ENCODE measurements around the gene SCNN1A. TPM values are rescaled to one million over a fixed set of nuclear protein-coding genes. Genes with fewer than 3 reads are reported as not detected.

SCNN1A gene
- total and polyA plus RNA-seq, 2 donors from 2014 or later = 225 to 452 TPM

DNA sequence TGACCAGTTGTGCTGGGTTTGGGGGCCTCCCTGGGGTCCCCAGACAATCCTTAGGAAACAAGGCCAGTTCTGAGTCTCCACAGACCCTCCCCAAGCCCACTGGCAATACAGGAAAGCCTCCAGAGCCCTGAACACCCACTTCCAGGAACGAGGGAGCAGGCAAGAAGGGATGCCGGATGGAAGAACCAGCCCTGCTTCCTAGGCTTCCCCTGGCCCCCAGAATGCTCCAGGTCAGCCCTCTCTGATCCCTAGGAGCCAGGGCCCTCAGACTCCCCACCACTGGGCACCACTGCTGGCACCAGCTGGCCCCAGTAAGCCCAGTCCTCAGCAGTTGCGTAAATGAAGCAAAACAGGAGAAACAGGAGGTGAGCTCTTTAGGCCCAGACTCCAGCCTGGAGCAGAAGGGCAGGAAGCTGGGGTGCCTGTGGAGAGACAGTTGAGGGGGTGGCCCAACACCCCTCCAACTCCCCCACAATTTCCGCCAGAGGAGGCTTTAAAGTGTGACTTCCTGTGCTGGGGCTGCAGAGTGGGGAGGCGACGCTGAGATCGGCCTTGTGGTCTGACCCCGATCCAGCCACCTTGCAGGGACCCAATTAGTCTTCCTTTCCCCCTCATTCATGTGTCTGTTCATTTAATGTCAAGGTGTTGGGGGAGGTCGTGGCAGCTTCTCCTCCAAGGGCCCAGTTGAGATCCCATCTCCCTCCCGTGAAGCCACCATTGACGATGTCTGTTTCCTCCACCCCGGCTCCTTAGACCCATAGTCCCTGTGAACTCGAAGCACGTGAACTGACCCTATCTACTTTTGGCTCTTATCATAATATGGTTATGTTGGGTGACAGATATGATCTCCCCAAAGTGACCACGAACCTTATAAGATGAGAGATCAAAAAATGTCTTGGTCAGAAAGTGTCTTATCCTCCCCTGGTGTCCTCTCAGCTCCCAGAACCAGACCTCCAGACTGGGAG lies 38.2 kb downstream of the SCNN1A start:
- intact Hi-C loops (cut with DNase I) = loop anchor here (10.0 kb wide), 1 partner anchor 118 kb away; the partner anchor contains the start of gene TAPBPL
- Histone ChIP-seq H3K9me3 (ENCODE audit: control insufficient read depth in 2 of 3, insufficient read depth in 1 of 3, low read length in 3 of 3) (no peaks in the 10 kb centered on the region), H3K27me3 (ENCODE audit: control insufficient read depth, insufficient read depth, low read length) (no peaks in the 10 kb centered on the region), H3K27ac (ENCODE audit: low read depth in 2 of 2, low read length in 2 of 2) (peak overlapping the region; percentile 97 to 99), H3K36me3 (ENCODE audit: control insufficient read depth in 2 of 3, insufficient read depth in 3 of 3, low read length in 3 of 3) (peaks cover 6 to 24% (median 23%) of the 10 kb centered on the region in 3 donors), H3K4me3 (ENCODE audit: low read length in 3 of 3) (peak overlapping the region; percentile 35 to 93 (median 92)), H3K9ac (ENCODE audit: low read length in 3 of 3) (peak overlapping the region in 2 of 3 donors; percentile 68 to 99), H3K4me1 (ENCODE audit: control insufficient read depth in 2 of 3, insufficient read depth in 2 of 3, low read depth in 1 of 3, low read length in 3 of 3) (peaks cover 3 to 55% (median 49%) of the 10 kb centered on the region in 3 donors)
- FAIRE-seq (no peak), DNase-seq (peak in 2 of 5 donors; percentile 64 to 80)
- TF ChIP-seq, protein P1, sequence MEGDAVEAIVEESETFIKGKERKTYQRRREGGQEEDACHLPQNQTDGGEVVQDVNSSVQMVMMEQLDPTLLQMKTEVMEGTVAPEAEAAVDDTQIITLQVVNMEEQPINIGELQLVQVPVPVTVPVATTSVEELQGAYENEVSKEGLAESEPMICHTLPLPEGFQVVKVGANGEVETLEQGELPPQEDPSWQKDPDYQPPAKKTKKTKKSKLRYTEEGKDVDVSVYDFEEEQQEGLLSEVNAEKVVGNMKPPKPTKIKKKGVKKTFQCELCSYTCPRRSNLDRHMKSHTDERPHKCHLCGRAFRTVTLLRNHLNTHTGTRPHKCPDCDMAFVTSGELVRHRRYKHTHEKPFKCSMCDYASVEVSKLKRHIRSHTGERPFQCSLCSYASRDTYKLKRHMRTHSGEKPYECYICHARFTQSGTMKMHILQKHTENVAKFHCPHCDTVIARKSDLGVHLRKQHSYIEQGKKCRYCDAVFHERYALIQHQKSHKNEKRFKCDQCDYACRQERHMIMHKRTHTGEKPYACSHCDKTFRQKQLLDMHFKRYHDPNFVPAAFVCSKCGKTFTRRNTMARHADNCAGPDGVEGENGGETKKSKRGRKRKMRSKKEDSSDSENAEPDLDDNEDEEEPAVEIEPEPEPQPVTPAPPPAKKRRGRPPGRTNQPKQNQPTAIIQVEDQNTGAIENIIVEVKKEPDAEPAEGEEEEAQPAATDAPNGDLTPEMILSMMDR (IDR thresholded peaks at IDR 0.05; ENCODE audit: borderline replicate concordance, extremely low read depth, insufficient read depth) = no peak

DNA sequence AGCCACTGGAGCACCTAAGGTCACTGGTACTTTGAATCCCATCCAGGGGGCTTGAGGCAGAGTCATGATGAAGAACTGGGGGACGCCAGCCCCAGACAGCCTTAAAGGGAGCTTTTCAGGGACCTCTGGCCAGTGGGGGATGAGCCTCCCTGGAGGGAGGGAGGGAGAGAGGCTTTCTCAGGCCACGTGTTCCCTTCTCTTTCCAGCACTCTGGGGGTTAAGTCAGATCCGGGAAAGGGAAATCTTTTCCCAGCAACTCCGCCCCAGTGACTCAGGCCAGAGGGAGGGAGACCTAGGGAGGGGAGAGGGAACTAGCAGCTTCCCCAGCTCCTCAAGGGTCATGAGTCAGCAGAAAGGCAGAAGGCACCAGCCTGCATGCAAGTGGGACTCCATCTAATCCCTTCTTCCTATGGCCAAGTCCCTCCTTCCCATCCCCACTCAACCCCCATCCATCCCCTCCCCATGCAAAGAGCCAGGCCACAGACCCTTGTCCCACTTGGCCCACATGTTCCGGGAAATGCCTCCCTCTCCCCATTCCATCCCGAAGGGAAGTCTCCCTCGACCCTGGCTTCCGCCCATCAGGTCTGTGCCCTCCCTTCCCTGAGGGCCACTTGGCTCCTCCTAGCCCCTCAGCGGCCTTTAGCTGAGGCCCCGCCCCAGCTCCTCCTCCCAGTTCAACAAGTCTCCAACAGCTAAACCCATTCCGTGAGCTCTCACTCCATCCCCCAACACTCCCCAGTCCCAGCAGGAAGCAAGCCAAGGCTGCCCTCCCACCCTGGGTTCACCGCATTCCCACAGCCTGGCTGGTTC lies 39.1 kb downstream of the SCNN1A start:
- Histone ChIP-seq H3K9ac (ENCODE audit: low read length in 3 of 3) (peak overlapping the region; percentile 0 to 99 (median 68)), H3K36me3 (ENCODE audit: control insufficient read depth in 2 of 3, insufficient read depth in 3 of 3, low read length in 3 of 3) (peaks cover 9 to 30% (median 27%) of the 10 kb centered on the region in 3 donors), H3K9me3 (ENCODE audit: control insufficient read depth in 2 of 3, insufficient read depth in 1 of 3, low read length in 3 of 3) (no peaks in the 10 kb centered on the region), H3K4me3 (ENCODE audit: low read length in 3 of 3) (peak overlapping the region; percentile 35 to 93 (median 92)), H3K27me3 (ENCODE audit: control insufficient read depth, insufficient read depth, low read length) (no peaks in the 10 kb centered on the region), H3K4me1 (ENCODE audit: control insufficient read depth in 2 of 3, insufficient read depth in 2 of 3, low read depth in 1 of 3, low read length in 3 of 3) (peaks cover 2 to 55% (median 50%) of the 10 kb centered on the region in 3 donors), H3K27ac (ENCODE audit: low read depth in 2 of 2, low read length in 2 of 2) (peak overlapping the region; percentile 97 to 99)
- TF ChIP-seq, protein P1 (IDR thresholded peaks at IDR 0.05; ENCODE audit: borderline replicate concordance, extremely low read depth, insufficient read depth) = no peak
- FAIRE-seq (peak; percentile 15), DNase-seq (peak; percentile 94 to 99 (median 96))
- intact Hi-C loops (cut with DNase I) = loop anchor here (10.0 kb wide), 1 partner anchor 119 kb away; the partner anchor contains the start of gene TAPBPL

DNA sequence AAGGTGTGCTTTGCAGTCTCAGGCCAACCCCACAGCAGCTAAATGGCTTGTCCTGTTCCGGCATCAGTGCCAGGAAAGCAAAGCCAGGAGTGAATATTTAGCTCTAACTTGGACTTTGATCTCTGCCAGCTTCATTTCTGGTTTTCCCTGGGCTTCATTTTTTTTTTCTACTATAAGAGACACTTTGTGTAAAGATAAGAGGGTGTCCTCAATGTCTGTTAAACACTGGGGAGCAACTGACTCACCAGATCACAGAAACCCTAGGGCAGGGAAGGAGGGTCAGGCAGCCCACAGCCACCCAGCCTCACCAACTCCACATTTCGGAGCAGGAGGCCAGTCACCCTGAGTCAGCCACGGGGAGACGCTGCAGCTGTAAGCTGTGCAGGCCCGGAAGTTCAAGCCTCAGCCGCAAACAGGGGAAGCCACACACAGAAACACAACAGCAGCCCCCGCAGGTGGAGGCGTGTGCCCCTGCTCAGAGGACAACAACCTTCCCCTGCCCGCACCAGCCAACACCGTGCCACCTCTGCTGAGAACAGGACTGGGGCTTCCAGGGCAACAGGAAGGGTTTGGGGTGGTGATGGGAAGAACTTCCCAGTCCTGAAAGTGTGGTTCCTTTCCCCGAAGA lies 39.8 kb downstream of the SCNN1A start:
- intact Hi-C loops (cut with DNase I) = loop anchor here (10.0 kb wide), 1 partner anchor 119 kb away; the partner anchor contains the start of gene TAPBPL
- Histone ChIP-seq H3K27ac (ENCODE audit: low read depth in 2 of 2, low read length in 2 of 2) (peak overlapping the region; percentile 97), H3K9me3 (ENCODE audit: control insufficient read depth in 2 of 3, insufficient read depth in 1 of 3, low read length in 3 of 3) (no peaks in the 10 kb centered on the region), H3K27me3 (ENCODE audit: control insufficient read depth, insufficient read depth, low read length) (no peaks in the 10 kb centered on the region), H3K9ac (ENCODE audit: low read length in 3 of 3) (peak overlapping the region in 2 of 3 donors; percentile 38 to 99), H3K4me3 (ENCODE audit: low read length in 3 of 3) (peak overlapping the region; percentile 24 to 92 (median 54)), H3K36me3 (ENCODE audit: control insufficient read depth in 2 of 3, insufficient read depth in 3 of 3, low read length in 3 of 3) (peaks cover 12 to 37% (median 34%) of the 10 kb centered on the region in 3 donors), H3K4me1 (ENCODE audit: control insufficient read depth in 2 of 3, insufficient read depth in 2 of 3, low read depth in 1 of 3, low read length in 3 of 3) (peaks cover 2 to 57% (median 50%) of the 10 kb centered on the region in 3 donors)
- DNase-seq (peak; percentile 60 to 95 (median 78)), FAIRE-seq (no peak)
- TF ChIP-seq, protein P1 (IDR thresholded peaks at IDR 0.05; ENCODE audit: borderline replicate concordance, extremely low read depth, insufficient read depth) = peak; percentile 38
